BE2C (cell line): ENCODE data around the gene CSNK1G2.

Experiments used
- DNase-seq: peaks from one replicate; pipeline ENCODE4 v3.0.0-alpha.2; 2020
- H3K27me3 ChIP-seq: fragments of 250-450 bp; sonication (Bioruptor Pico); 2 replicates; pipeline ENCODE4 v1.5.1; 2020; ENCODE audit warnings: mild to moderate bottlenecking
- H3K36me3 ChIP-seq: fragments of 250-450 bp; sonication (Bioruptor Pico); 2 replicates; pipeline ENCODE4 v1.5.1; 2020; ENCODE audit warnings: mild to moderate bottlenecking
- H3K4me1 ChIP-seq: fragments of 250-450 bp; sonication (Bioruptor Pico); 2 replicates; pipeline ENCODE4 v1.5.1; 2020
- H3K4me3 ChIP-seq: 2 replicates; pipeline ENCODE4 v1.5.1; 2011; ENCODE audit warnings: low read depth, low read length
- H3K9me3 ChIP-seq: fragments of 250-450 bp; sonication (Bioruptor Pico); 2 replicates; pipeline ENCODE4 v1.5.1; 2020
- TF ChIP-seq, protein P1 (sequence below): IDR thresholded peaks from 2 replicates; pipeline ENCODE4 v1.5.1; 2012; ENCODE audit warnings: mild to moderate bottlenecking, low read depth, low read length

CSNK1G2 gene

DNA sequence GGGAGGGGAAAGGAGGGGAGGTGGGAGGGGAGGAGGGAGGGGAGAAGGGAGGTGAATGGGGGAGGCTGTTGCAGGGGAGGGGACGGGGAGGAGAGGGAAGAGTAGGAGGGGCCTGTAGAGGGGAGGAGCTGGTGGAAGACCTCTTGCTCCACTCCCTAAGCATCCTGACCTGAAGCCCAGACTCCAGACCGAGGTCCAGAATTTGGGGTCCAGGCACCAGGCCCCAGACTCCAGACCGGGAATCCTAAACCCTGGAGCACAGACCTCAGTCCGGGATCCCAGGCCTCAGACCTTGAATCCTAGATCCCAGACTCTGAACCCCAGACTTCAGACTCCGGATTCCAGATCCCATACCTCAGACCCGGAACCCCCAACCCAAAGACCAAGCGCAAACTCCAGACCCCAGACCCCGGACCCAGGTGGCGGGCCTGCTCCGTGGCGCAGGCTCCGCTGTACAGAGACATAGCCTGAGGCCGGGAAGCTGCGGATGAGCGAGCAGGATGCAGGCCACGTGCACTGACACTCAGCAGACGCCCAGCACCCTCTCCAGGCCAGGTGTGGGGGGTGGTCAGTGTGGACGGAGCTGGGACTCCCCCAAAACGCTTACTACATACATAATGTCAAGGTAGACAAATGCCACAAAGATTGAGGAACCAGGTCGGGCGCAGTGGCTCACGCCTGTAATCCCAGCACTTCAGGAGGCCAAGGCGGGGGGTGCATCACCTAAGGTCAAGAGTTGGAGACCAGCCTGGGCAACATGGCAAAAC, 75.3 kb downstream of the CSNK1G2 start:
- peak; percentile 83 for DNase-seq
- H3K36me3 ChIP-seq = no peaks in the 10 kb centered on the region; the same call in 1 of the 2 replicates
- TF ChIP-seq, protein P1, sequence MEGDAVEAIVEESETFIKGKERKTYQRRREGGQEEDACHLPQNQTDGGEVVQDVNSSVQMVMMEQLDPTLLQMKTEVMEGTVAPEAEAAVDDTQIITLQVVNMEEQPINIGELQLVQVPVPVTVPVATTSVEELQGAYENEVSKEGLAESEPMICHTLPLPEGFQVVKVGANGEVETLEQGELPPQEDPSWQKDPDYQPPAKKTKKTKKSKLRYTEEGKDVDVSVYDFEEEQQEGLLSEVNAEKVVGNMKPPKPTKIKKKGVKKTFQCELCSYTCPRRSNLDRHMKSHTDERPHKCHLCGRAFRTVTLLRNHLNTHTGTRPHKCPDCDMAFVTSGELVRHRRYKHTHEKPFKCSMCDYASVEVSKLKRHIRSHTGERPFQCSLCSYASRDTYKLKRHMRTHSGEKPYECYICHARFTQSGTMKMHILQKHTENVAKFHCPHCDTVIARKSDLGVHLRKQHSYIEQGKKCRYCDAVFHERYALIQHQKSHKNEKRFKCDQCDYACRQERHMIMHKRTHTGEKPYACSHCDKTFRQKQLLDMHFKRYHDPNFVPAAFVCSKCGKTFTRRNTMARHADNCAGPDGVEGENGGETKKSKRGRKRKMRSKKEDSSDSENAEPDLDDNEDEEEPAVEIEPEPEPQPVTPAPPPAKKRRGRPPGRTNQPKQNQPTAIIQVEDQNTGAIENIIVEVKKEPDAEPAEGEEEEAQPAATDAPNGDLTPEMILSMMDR = no peak
- no peaks in the 10 kb centered on the region for H3K9me3 ChIP-seq
- H3K4me1 ChIP-seq = peaks cover 3% of the 10 kb centered on the region; the same call in 1 of the 2 replicates
- peak overlapping the region; percentile 49 for H3K4me3 ChIP-seq
- no peaks in the 10 kb centered on the region for H3K27me3 ChIP-seq

DNA sequence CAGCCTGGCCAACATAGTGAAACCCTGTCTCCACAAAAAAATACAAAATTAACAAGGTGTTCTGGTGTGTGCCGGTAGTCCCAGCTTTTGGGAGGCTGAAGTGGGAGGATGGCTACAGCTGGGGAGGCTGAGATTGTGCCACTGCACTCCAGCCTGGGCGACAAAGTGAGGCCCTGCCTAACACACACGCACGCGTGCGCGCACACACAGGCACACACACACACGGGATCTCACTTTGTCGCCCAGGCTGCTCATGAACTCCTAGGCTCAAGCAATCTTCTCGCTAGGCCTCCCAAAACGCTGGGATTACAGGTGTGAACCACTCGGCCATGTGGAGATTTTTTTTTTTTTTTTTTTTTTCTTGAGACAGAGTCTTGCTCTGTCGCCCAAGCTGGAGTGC, 77.8 kb downstream of the CSNK1G2 start:
- no peak for DNase-seq
- Histone ChIP-seq H3K4me1 (peaks cover 3% of the 10 kb centered on the region; the same call in 1 of the 2 replicates), H3K27me3 (no peaks in the 10 kb centered on the region), H3K9me3 (no peaks in the 10 kb centered on the region), H3K36me3 (no peaks in the 10 kb centered on the region), H3K4me3 (no peak overlapping the region)
- TF ChIP-seq, protein P1 = no peak

DNA sequence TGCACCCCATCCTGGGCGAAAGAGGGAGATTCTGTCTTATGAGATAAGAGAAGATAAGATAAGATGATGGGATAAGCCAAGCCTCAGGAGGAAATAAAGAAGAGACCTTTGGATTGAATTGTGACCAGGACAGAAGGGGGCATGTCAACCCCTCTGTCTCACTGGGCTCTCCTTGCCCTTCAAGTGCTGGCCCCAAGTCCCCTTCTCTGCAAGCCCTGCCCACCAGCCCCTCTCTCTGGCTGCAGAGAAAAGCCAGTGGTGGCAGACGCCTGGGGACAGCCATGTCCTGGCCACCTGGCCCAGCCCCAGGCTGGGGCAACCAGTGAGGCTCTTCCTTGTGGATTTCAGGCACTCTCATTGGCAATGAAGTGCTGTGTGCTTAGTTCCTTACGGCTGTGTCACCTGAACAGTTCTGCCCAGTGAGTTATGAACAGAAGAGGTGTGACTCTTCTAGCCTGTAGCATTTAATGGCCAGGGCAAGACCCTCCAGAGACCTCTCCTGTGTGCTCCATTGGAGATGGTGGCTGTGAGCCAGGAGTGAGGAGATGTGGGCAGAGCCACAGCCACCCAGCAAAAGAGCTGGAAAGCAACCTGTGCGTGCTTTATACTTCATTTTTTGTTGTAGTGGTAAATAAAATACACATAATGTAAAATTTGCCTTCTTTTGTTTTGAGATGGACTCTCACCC, 80.6 kb downstream of the CSNK1G2 start:
- Histone ChIP-seq H3K27me3 (no peaks in the 10 kb centered on the region), H3K4me3 (no peak overlapping the region), H3K9me3 (peaks cover 3% of the 10 kb centered on the region), H3K36me3 (no peaks in the 10 kb centered on the region), H3K4me1 (peaks cover 2% of the 10 kb centered on the region; the same call in 1 of the 2 replicates)
- DNase-seq = no peak
- TF ChIP-seq, protein P1 = no peak

DNA sequence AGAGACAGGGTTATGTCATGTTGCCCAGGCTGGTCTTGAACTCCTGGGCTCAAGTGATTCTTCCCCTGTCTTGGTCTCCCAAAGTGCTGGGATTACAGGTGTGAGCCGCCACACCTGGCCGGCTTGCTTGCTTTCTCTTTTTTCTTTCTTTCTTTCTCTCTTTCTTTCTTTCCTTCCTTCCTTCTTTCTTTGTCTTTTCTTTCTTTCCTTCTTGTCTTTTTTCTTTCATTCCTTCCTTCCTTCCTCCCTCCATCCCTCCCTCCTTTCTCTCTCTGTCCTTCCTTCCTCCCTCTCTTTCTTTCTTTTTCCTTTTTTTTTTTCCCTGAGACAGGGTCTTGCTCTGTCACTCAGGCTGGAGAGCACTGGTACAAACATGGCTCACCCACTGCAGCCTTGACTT, 81.3 kb downstream of the CSNK1G2 start:
- peaks cover 3% of the 10 kb centered on the region for H3K9me3 ChIP-seq
- H3K4me3 ChIP-seq = no peak overlapping the region
- TF ChIP-seq, protein P1 = no peak
- H3K4me1 ChIP-seq = no peaks in the 10 kb centered on the region
- no peaks in the 10 kb centered on the region for H3K36me3 ChIP-seq
- no peak for DNase-seq
- no peaks in the 10 kb centered on the region for H3K27me3 ChIP-seq

DNA sequence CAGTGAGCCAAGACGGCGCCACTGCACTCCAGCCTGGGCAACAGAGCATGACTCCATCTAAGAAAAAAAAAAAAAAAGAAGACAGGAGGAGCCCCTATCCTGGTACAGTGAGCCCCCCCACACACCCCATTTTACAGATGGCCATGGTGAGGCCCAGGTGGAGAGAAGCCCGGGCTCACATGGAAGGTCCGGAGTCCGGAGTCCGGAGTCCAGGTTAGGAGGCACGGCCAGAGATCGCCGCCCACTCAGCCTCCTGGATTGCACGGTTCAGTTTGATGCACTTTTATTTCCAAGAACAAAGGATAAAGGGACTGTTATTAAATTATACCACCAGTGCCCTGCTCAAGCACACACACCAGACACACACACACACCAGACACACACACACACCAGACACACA, 85.8 kb downstream of the CSNK1G2 start:
- TF ChIP-seq, protein P1 = no peak
- Histone ChIP-seq H3K27me3 (no peaks in the 10 kb centered on the region), H3K4me3 (no peak overlapping the region), H3K36me3 (no peaks in the 10 kb centered on the region), H3K9me3 (peaks cover 3% of the 10 kb centered on the region), H3K4me1 (no peaks in the 10 kb centered on the region)
- no peak for DNase-seq

DNA sequence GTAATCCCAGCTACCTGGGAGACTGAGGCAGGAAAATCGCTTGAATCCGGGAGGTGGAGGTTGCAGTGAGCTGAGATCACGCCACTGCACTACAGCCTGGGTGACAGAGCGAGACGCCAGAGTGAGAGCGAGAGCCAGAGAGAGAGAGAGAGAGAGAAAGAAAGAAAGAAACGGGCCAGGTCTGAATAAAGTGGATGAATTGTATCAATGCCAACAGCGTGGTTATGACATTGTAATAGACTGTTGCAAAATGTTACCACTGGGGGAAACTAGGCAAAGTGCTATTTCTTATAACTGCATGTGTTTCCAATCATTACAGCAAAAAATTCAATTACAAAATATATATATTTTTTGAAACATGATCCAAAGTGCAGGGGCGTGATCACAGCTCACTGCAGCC, 86.4 kb downstream of the CSNK1G2 start:
- Histone ChIP-seq H3K4me1 (peaks cover 4% of the 10 kb centered on the region; the same call in 1 of the 2 replicates), H3K36me3 (no peaks in the 10 kb centered on the region)

More for the DNA sequence above, 86.4 kb downstream of the CSNK1G2 start:
- peaks cover 3% of the 10 kb centered on the region for H3K9me3 ChIP-seq
- H3K4me3 ChIP-seq = no peak overlapping the region
- TF ChIP-seq, protein P1 = no peak
- no peaks in the 10 kb centered on the region for H3K27me3 ChIP-seq
- no peak for DNase-seq
